CD14-positive monocyte (primary cell): Measurements from ENCODE around the gene RITA1. TPM values are rescaled to one million over a fixed set of nuclear protein-coding genes. Genes with fewer than 3 reads are reported as not detected.
A peak's percentile ranks its signal among the peaks of the same experiment; 100 is the strongest.

Experiments used
- DNase-seq, 3 donors: peaks; one replicate each; pipeline ENCODE4 v3.0.0-alpha.2; 2011 to 2022
- H2AFZ ChIP-seq: 2 replicates; pipeline ENCODE4 v1.6.0; 2012; ENCODE audit warnings: mild to moderate bottlenecking, low read depth, low read length, inconsistent platforms; ENCODE audit not compliant: insufficient read depth, poor library complexity, severe bottlenecking
- H3K27ac ChIP-seq, 2 donors: 1 replicate in 1 of 2; 2 replicates in 1 of 2; pipeline ENCODE4 v1.5.1; 2012 to 2013; ENCODE audit warnings: low read length in 2 of 2, control low read depth in 1 of 2, inconsistent platforms in 1 of 2, low read depth in 1 of 2, mild to moderate bottlenecking in 1 of 2
- H3K27me3 ChIP-seq, 2 donors: one replicate each; pipeline versions ENCODE4 v1.6.0 to v1.6.1; 2011 to 2013; ENCODE audit warnings: low read length in 2 of 2; ENCODE audit not compliant: control insufficient read depth in 2 of 2, insufficient read depth in 2 of 2
- H3K36me3 ChIP-seq, 2 donors: replicated peaks in 1 of 2; 1 replicate in 1 of 2; 2 replicates in 1 of 2; pipeline versions ENCODE4 v1.5.1 to v1.6.1; 2012 to 2013; ENCODE audit warnings: low read length in 2 of 2, control low read depth in 1 of 2, inconsistent platforms in 1 of 2, mild to moderate bottlenecking in 1 of 2; ENCODE audit not compliant: insufficient read depth in 2 of 2, control insufficient read depth in 1 of 2
- H3K4me1 ChIP-seq, 2 donors: 1 replicate in 1 of 2; 2 replicates in 1 of 2; pipeline versions ENCODE4 v1.5.1 to v1.6.1; 2012 to 2013; ENCODE audit warnings: low read length in 2 of 2, control low read depth in 1 of 2, inconsistent platforms in 1 of 2, mild to moderate bottlenecking in 1 of 2, moderate library complexity in 1 of 2; ENCODE audit not compliant: insufficient read depth in 2 of 2, control insufficient read depth in 1 of 2
- H3K4me2 ChIP-seq: replicated peaks from 2 replicates; pipeline ENCODE3; 2012; ENCODE audit warnings: low read length, moderate library complexity, mild to moderate bottlenecking; ENCODE audit not compliant: poor library complexity, severe bottlenecking; ENCODE audit errors: extremely low read depth
- H3K4me3 ChIP-seq, 3 experiments: fragments of 200-600 bp in 1 of 3; sonication (generic) in 1 of 3; replicated peaks in 1 of 3; 1 replicate in 2 of 3; 2 replicates in 1 of 3; pipeline ENCODE4 v1.5.1; 2011 to 2013; ENCODE audit warnings: low read length in 3 of 3, mild to moderate bottlenecking in 3 of 3, control low read depth in 2 of 3, low read depth in 2 of 3, inconsistent platforms in 1 of 3, moderate library complexity in 1 of 3
- H3K79me2 ChIP-seq: 2 replicates; pipeline ENCODE4 v1.6.0; 2012; ENCODE audit warnings: mild to moderate bottlenecking, control low read depth, inconsistent platforms, low read length, moderate library complexity; ENCODE audit not compliant: insufficient read depth
- H3K9ac ChIP-seq: 2 replicates; pipeline ENCODE4 v1.6.0; 2017; ENCODE audit warnings: low read length, mild to moderate bottlenecking; ENCODE audit not compliant: insufficient read depth, poor library complexity, severe bottlenecking
- H3K9me3 ChIP-seq, 2 donors: replicated peaks in 1 of 2; 1 replicate in 1 of 2; 2 replicates in 1 of 2; pipeline versions ENCODE4 v1.5.1 to v1.6.1; 2012 to 2013; ENCODE audit warnings: low read length in 2 of 2, control low read depth in 1 of 2; ENCODE audit not compliant: control insufficient read depth in 1 of 2, insufficient read depth in 1 of 2
- H4K20me1 ChIP-seq: 2 replicates; pipeline ENCODE4 v1.6.0; 2012; ENCODE audit warnings: mild to moderate bottlenecking, low read length, control low read depth, moderate library complexity; ENCODE audit not compliant: insufficient read depth
- H3K27ac Mint-ChIP-seq, 7 donors: one replicate each; pipeline ENCODE4 v1.8.0; 2020; ENCODE audit warnings: mild to moderate bottlenecking in 7 of 7, mixed read lengths in 7 of 7, moderate library complexity in 6 of 7, inconsistent platforms in 2 of 7
- H3K27me3 Mint-ChIP-seq, 3 donors: one replicate each; pipeline ENCODE4 v1.8.0; 2021 to 2022; ENCODE audit warnings: low read depth in 3 of 3, mild to moderate bottlenecking in 3 of 3, mixed read lengths in 3 of 3, moderate library complexity in 3 of 3, inconsistent platforms in 1 of 3
- H3K36me3 Mint-ChIP-seq, 2 donors: one replicate each; pipeline ENCODE4 v1.8.0; 2020; ENCODE audit warnings: mixed read lengths in 2 of 2, inconsistent platforms in 1 of 2, mild to moderate bottlenecking in 1 of 2
- H3K4me1 Mint-ChIP-seq: one replicate; pipeline ENCODE4 v1.8.0; 2020; ENCODE audit warnings: mild to moderate bottlenecking, mixed read lengths
- H3K4me3 Mint-ChIP-seq, 2 donors: one replicate each; pipeline ENCODE4 v1.8.0; 2020; ENCODE audit warnings: mild to moderate bottlenecking in 2 of 2, mixed read lengths in 2 of 2, moderate library complexity in 1 of 2
- H3K9me3 Mint-ChIP-seq, 7 donors: one replicate each; pipeline ENCODE4 v1.8.0; 2020 to 2022; ENCODE audit warnings: mixed read lengths in 7 of 7, mild to moderate bottlenecking in 6 of 7, moderate library complexity in 6 of 7, inconsistent platforms in 2 of 7
- WGBS: methylation state at CpG from one replicate; pipeline ENCODE4 v1.1.5; 2013; ENCODE audit warnings: missing lambda C conversion rate; ENCODE audit not compliant: insufficient coverage; 5-methylcytosine and 5-hydroxymethylcytosine counted together
- intact Hi-C, 2 donors: fragments of 100-400 bp; cut with micrococcal nuclease; formaldehyde crosslinking; loops; one replicate each; pipeline versions ENCODE4 v1.15.0 to v1.15.1; 2023
- polyA plus RNA-seq, 3 donors: library from polyadenylated mRNA; depleted of rRNA in 1 of 3; unstranded in 2 of 3; stranded (reverse) in 1 of 3; fragments of 300-500 nt in 2 of 3; fragments of >200 nt in 1 of 3; fragmentation: Illumina TruSeq in 2 of 3; gene quantifications; 1 replicate in 2 of 3; 2 replicates in 1 of 3; pipeline ENCODE4 v1.2.3, GENCODE V29; 2012 to 2021
- TF ChIP-seq, protein P1 (sequence below): fragments of 200-600 bp; IDR thresholded peaks from one replicate; pipeline ENCODE4 v1.8.0; 2022; ENCODE audit warnings: antibody characterized with exemption, mild to moderate bottlenecking

RITA1 gene
- polyA plus RNA-seq, 3 donors: 4.9 to 17.6 (median 16.4) TPM

DNA sequence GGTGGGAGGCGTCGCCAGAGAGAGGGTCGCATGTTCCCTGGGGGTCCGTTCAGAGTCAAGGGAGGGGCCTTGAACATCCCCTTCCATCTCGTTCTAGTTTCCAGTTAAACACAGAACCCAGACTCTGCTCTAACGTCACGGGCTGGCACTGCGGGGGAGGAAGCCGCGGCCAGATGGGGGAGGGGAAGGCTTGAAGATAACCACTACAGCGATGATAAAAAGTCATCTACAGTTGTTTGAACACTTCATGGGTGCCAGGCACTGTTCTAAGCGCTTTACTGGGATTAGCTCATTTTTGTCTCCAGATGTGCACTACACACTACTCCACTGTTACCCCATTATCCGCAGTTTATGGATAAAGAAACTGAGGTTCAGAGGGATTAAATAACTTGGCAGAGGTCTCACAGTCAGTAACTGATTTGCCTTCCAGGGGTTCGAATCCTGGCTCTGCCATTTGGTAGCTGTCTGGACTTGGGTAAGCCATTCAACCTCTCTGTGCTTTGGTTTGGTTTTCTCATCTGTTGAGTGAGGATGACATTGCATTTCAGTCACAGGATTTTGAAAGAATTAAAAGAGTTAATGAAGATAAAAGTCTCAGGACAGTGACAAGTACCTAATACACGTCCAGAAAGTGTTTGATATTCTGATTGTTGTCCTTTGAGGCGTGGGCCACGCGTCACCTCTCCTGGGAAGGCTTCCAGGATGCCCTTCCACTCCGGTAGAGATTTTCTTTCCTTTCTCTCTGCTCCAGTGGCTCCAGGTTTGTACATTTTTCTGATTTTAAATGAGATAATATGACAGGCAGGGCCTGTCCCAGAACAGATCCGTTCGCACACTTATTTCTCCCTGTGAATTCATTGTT, 49.2 kb upstream of the RITA1 start:
- Histone ChIP-seq H3K4me1 (peaks cover 8 to 13% of the 10 kb centered on the region in 2 donors), H3K4me2 (peak overlapping the region; percentile 33), H3K36me3 (no peaks in the 10 kb centered on the region), H2AFZ (no peak overlapping the region), H3K27me3 (peaks cover 0 to 25% of the 10 kb centered on the region in 2 donors), H3K9ac (no peak overlapping the region), H4K20me1 (no peaks in the 10 kb centered on the region), H3K4me3 (peak overlapping the region in 1 of 3 experiments; percentile 5), H3K79me2 (no peaks in the 10 kb centered on the region), H3K9me3 (no peaks in the 10 kb centered on the region), H3K27ac (no peak overlapping the region)
- Mint-ChIP-seq H3K9me3 (peaks cover 0 to 6% (median 0%) of the 10 kb centered on the region in 7 donors), H3K27ac (peak overlapping the region in 3 of 7 donors; percentile 46 to 75 (median 72)), H3K4me3 (peak overlapping the region; percentile 67 to 70), H3K27me3 (peaks cover 23 to 46% (median 25%) of the 10 kb centered on the region in 3 donors), H3K36me3 (no peaks in the 10 kb centered on the region), H3K4me1 (peaks cover 16% of the 10 kb centered on the region)
- intact Hi-C loops: no loop called here
- DNase-seq: peak; percentile 25 to 33 (median 27)
- 63% methylated on average over 4 of the region's 21 CpGs for WGBS
- TF ChIP-seq, protein P1, sequence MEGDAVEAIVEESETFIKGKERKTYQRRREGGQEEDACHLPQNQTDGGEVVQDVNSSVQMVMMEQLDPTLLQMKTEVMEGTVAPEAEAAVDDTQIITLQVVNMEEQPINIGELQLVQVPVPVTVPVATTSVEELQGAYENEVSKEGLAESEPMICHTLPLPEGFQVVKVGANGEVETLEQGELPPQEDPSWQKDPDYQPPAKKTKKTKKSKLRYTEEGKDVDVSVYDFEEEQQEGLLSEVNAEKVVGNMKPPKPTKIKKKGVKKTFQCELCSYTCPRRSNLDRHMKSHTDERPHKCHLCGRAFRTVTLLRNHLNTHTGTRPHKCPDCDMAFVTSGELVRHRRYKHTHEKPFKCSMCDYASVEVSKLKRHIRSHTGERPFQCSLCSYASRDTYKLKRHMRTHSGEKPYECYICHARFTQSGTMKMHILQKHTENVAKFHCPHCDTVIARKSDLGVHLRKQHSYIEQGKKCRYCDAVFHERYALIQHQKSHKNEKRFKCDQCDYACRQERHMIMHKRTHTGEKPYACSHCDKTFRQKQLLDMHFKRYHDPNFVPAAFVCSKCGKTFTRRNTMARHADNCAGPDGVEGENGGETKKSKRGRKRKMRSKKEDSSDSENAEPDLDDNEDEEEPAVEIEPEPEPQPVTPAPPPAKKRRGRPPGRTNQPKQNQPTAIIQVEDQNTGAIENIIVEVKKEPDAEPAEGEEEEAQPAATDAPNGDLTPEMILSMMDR: no peak

DNA sequence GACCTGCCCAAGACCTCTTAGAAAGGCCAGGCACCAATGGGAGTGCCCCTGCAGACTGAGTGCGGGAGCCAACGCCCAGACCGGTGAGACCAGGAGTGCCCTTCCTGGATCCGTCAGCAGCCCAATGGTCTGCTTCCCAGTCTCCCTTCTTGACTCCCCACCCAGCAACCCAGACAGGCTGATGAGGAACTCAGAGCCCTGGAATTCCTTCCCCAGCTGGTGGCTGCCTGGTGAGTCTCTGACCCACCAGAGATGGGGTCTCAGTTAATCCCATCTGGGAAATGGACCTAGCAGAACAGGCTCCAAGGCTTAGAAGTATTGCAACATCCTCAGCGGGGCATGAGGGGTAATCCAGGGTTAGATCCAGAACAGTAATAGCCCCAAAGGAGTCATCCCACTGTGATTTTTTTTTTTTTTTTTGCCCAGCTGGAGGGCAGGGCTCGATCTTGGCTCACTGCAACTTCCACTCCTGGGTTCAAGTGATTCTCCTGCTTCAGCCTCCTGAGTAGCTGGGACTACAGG, 48.5 kb upstream of the RITA1 start:
- H3K9me3 ChIP-seq: no peaks in the 10 kb centered on the region
- H3K36me3 Mint-ChIP-seq: no peaks in the 10 kb centered on the region
- 90% methylated on average over 5 of the region's 6 CpGs for WGBS
- H3K4me3 ChIP-seq: no peak overlapping the region
- TF ChIP-seq, protein P1: no peak
- H3K36me3 ChIP-seq: no peaks in the 10 kb centered on the region
- H3K27ac Mint-ChIP-seq: peak overlapping the region in 1 of 7 donors; percentile 27
- intact Hi-C loops: no loop called here
- peaks cover 0 to 25% of the 10 kb centered on the region in 2 donors for H3K27me3 ChIP-seq
- no peak overlapping the region for H3K27ac ChIP-seq
- H3K9me3 Mint-ChIP-seq: peaks cover 0 to 6% (median 0%) of the 10 kb centered on the region in 7 donors
- no peak overlapping the region for H3K4me2 ChIP-seq
- H3K4me1 Mint-ChIP-seq: peaks cover 23% of the 10 kb centered on the region
- H4K20me1 ChIP-seq: no peaks in the 10 kb centered on the region
- peak overlapping the region in 1 of 2 donors; percentile 70 for H3K4me3 Mint-ChIP-seq
- peaks cover 15 to 20% of the 10 kb centered on the region in 2 donors for H3K4me1 ChIP-seq
- no peaks in the 10 kb centered on the region for H3K79me2 ChIP-seq
- peaks cover 23 to 40% (median 25%) of the 10 kb centered on the region in 3 donors for H3K27me3 Mint-ChIP-seq
- DNase-seq: no peak
- H2AFZ ChIP-seq: no peak overlapping the region
- H3K9ac ChIP-seq: no peak overlapping the region
